Dendritic cell treated with granulocyte-macrophage colony-stimulating factor and Interleukin-4, amounts not matched to agents 40 ng/mL and 50 ng/mL, for 4 days (primary cell): ENCODE data around the gene GFER.
"Not testable (repeated sequence)": the region's sequence is repeated elsewhere in the genome, so short reads cannot be mapped to it uniquely, and the experiment has no call there.

ENCODE experiments used
- H3K27ac Mint-ChIP-seq: one replicate; pipeline ENCODE4 v1.8.0; 2022; ENCODE audit warnings: mild to moderate bottlenecking, mixed read lengths
- H3K27me3 Mint-ChIP-seq: one replicate; pipeline ENCODE4 v1.8.0; 2022; ENCODE audit warnings: mild to moderate bottlenecking, mixed read lengths
- H3K36me3 Mint-ChIP-seq: one replicate; pipeline ENCODE4 v1.8.0; 2022; ENCODE audit warnings: low read depth, mixed read lengths
- H3K4me1 Mint-ChIP-seq: one replicate; pipeline ENCODE4 v1.8.0; 2022; ENCODE audit warnings: low read depth, mixed read lengths
- H3K4me3 Mint-ChIP-seq: one replicate; pipeline ENCODE4 v1.8.0; 2022; ENCODE audit warnings: mild to moderate bottlenecking, moderate library complexity, mixed read lengths
- H3K9me3 Mint-ChIP-seq: one replicate; pipeline ENCODE4 v1.8.0; 2022; ENCODE audit warnings: mixed read lengths
- intact Hi-C: fragments of 100-400 bp; cut with micrococcal nuclease; formaldehyde crosslinking; loops from one replicate; pipeline ENCODE4 v1.15.0; 2022

GFER gene

GRCh38 chr16:1983544-1984346 is at the start of gene GFER:
GFER (plus strand) TSS chr16:1984193; CDS start chr16:1984219, 26 bp downstream.
- H3K4me3 Mint-ChIP-seq: peak within 1 kb of the TSS; percentile 79
- H3K9me3 Mint-ChIP-seq: no peaks in the 10 kb centered on the region
- peaks cover 38% of the 10 kb centered on the region for H3K36me3 Mint-ChIP-seq
- peaks cover 39% of the 10 kb centered on the region for H3K4me1 Mint-ChIP-seq
- peak within 1 kb of the TSS; percentile 73 for H3K27ac Mint-ChIP-seq
- intact Hi-C loops: no loop called here
- peaks cover 62% of the 10 kb centered on the region for H3K27me3 Mint-ChIP-seq

GRCh38 chr16:1936945-1937479 is 47.0 kb upstream of the GFER start:
- Mint-ChIP-seq H3K27me3 (no peaks in the 10 kb centered on the region), H3K4me1 (peaks cover 51% of the 10 kb centered on the region), H3K36me3 (peaks cover 53% of the 10 kb centered on the region), H3K9me3 (no peaks in the 10 kb centered on the region), H3K27ac (peak overlapping the region; percentile 49), H3K4me3 (no peak overlapping the region)
- intact Hi-C loops: no loop called here

- no peaks in the 10 kb centered on the region for H3K27me3 Mint-ChIP-seq
- peaks cover 61% of the 10 kb centered on the region for H3K4me1 Mint-ChIP-seq
- intact Hi-C loops: no loop called here
- H3K36me3 Mint-ChIP-seq: peaks cover 59% of the 10 kb centered on the region
- H3K27ac Mint-ChIP-seq: peak overlapping the region; percentile 93
- H3K9me3 Mint-ChIP-seq: no peaks in the 10 kb centered on the region
- peak overlapping the region; percentile 25 for H3K4me3 Mint-ChIP-seq
Observed at GRCh38 chr16:1938316-1938715, 45.7 kb upstream of the GFER start.

- Mint-ChIP-seq H3K4me1 (peaks cover 65% of the 10 kb centered on the region), H3K36me3 (peaks cover 59% of the 10 kb centered on the region), H3K27ac (peak overlapping the region; percentile 93), H3K27me3 (no peaks in the 10 kb centered on the region), H3K4me3 (peak overlapping the region; percentile 27), H3K9me3 (no peaks in the 10 kb centered on the region)
- intact Hi-C loops: no loop called here
Observed at GRCh38 chr16:1938910-1939309, 45.1 kb upstream of the GFER start.

GRCh38 chr16:1939833-1940232 is 44.2 kb upstream of the GFER start:
- peak overlapping the region; percentile 93 for H3K27ac Mint-ChIP-seq
- H3K9me3 Mint-ChIP-seq, H3K27me3 Mint-ChIP-seq, H3K4me3 Mint-ChIP-seq, intact Hi-C loops: not testable (repeated sequence)
- H3K36me3 Mint-ChIP-seq: peaks cover 59% of the 10 kb centered on the region
- peaks cover 74% of the 10 kb centered on the region for H3K4me1 Mint-ChIP-seq

- no peaks in the 10 kb centered on the region for H3K27me3 Mint-ChIP-seq
- no peaks in the 10 kb centered on the region for H3K9me3 Mint-ChIP-seq
- H3K36me3 Mint-ChIP-seq: peaks cover 59% of the 10 kb centered on the region
- H3K27ac Mint-ChIP-seq: peak overlapping the region; percentile 95
- H3K4me3 Mint-ChIP-seq: no peak overlapping the region
- intact Hi-C loops: no loop called here
- H3K4me1 Mint-ChIP-seq: peaks cover 76% of the 10 kb centered on the region
Observed at GRCh38 chr16:1940273-1941161, 43.5 kb upstream of the GFER start.

GRCh38 chr16:1941162-1942046 is 42.6 kb upstream of the GFER start:
- peak overlapping the region; percentile 95 for H3K27ac Mint-ChIP-seq
- peak overlapping the region; percentile 98 for H3K4me3 Mint-ChIP-seq
- intact Hi-C loops: no loop called here

GRCh38 chr16:1942047-1942809 is 41.8 kb upstream of the GFER start:
- H3K4me3 Mint-ChIP-seq: peak overlapping the region; percentile 98
- intact Hi-C loops: no loop called here
- H3K27ac Mint-ChIP-seq: peak overlapping the region; percentile 95
- H3K27me3 Mint-ChIP-seq: no peaks in the 10 kb centered on the region
- H3K9me3 Mint-ChIP-seq: no peaks in the 10 kb centered on the region
- peaks cover 73% of the 10 kb centered on the region for H3K4me1 Mint-ChIP-seq
- H3K36me3 Mint-ChIP-seq: peaks cover 52% of the 10 kb centered on the region

More at GRCh38 chr16:1941162-1942046, 42.6 kb upstream of the GFER start:
- H3K4me1 Mint-ChIP-seq: peaks cover 79% of the 10 kb centered on the region
- H3K36me3 Mint-ChIP-seq: peaks cover 59% of the 10 kb centered on the region
- no peaks in the 10 kb centered on the region for H3K27me3 Mint-ChIP-seq
- no peaks in the 10 kb centered on the region for H3K9me3 Mint-ChIP-seq

GRCh38 chr16:1942810-1943726 is 40.9 kb upstream of the GFER start, which contains the start of gene MSRB1:
MSRB1 (minus strand) TSS chr16:1943199; CDS start chr16:1943156, 43 bp downstream.
- peaks cover 68% of the 10 kb centered on the region for H3K4me1 Mint-ChIP-seq
- H3K27ac Mint-ChIP-seq: peak within 1 kb of the TSS; percentile 95
- H3K27me3 Mint-ChIP-seq: no peaks in the 10 kb centered on the region
- H3K9me3 Mint-ChIP-seq: no peaks in the 10 kb centered on the region
- H3K4me3 Mint-ChIP-seq: peak within 1 kb of the TSS; percentile 98
- peaks cover 44% of the 10 kb centered on the region for H3K36me3 Mint-ChIP-seq
- intact Hi-C loops: no loop called here

GRCh38 chr16:1944612-1945199 is 39.3 kb upstream of the GFER start:
- Mint-ChIP-seq H3K4me3 (no peak overlapping the region), H3K27ac (peak overlapping the region; percentile 95), H3K36me3 (peaks cover 28% of the 10 kb centered on the region), H3K27me3 (no peaks in the 10 kb centered on the region), H3K4me1 (peaks cover 52% of the 10 kb centered on the region), H3K9me3 (no peaks in the 10 kb centered on the region)
- intact Hi-C loops: no loop called here

- no peaks in the 10 kb centered on the region for H3K9me3 Mint-ChIP-seq
- peaks cover 41% of the 10 kb centered on the region for H3K4me1 Mint-ChIP-seq
- H3K27me3 Mint-ChIP-seq: no peaks in the 10 kb centered on the region
- H3K4me3 Mint-ChIP-seq: no peak overlapping the region
- intact Hi-C loops: no loop called here
- peaks cover 17% of the 10 kb centered on the region for H3K36me3 Mint-ChIP-seq
- H3K27ac Mint-ChIP-seq: peak overlapping the region; percentile 45
Observed at GRCh38 chr16:1945559-1946391, 38.2 kb upstream of the GFER start.
